Stimulated activated CD4-positive, alpha-beta T cell treated with anti-CD3 and anti-CD28 coated beads, Interleukin-15, amount 100 ng/mL, for 1 hour (primary cell): ENCODE results near the gene AQP3.
A peak's percentile ranks its signal among the peaks of the same experiment; 100 is the strongest.
"Not testable (repeated sequence)": the region's sequence is repeated elsewhere in the genome, so short reads cannot be mapped to it uniquely, and the experiment has no call there.

Experiments used
- DNase-seq, 2 donors: peaks; one replicate each; pipeline ENCODE4 v3.0.0-alpha.2; 2020; ENCODE audit warnings: low read depth in 1 of 2, low spot score in 1 of 2

AQP3 gene

GRCh38 chr9:33446946-33447798 is at the start of gene AQP3:
Gene AQP3, minus strand, starts transcription at chr9:33447593. Its CDS starts 63 bp downstream, at chr9:33447530.
- DNase-seq: peak; percentile 53 to 60

- DNase-seq: not testable (repeated sequence)
Observed at GRCh38 chr9:33493819-33494218, 46.4 kb upstream of the AQP3 start.

GRCh38 chr9:33489066-33489465 is 41.7 kb upstream of the AQP3 start:
- DNase-seq: no peak

- not testable (repeated sequence) for DNase-seq
Observed at GRCh38 chr9:33485312-33485711, 37.9 kb upstream of the AQP3 start.

GRCh38 chr9:33480976-33481375 is 33.6 kb upstream of the AQP3 start:
- DNase-seq: no peak

- DNase-seq: no peak
Observed at GRCh38 chr9:33480106-33480505, 32.7 kb upstream of the AQP3 start.

- no peak for DNase-seq
Observed at GRCh38 chr9:33476503-33476902, 29.1 kb upstream of the AQP3 start.

DNA sequence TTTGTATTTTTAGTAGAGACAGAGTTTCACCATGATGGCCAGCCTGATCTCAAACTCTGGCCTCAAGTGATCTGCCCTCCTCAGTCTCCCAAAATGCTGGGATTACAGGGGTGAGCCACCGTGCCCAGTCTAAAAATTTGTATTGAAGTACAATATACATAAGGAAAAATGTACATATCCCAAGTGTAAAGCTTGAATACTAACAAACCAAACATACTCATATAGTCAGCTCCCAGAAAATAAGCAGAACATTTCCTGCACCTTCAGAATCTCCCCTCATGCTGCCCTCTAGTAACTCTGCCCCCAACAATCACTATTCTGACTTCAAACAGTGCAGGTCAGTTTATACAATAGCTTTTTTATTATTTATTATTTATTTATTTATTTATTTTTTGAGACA is 28.0 kb upstream of the AQP3 start:
- no peak for DNase-seq

DNA sequence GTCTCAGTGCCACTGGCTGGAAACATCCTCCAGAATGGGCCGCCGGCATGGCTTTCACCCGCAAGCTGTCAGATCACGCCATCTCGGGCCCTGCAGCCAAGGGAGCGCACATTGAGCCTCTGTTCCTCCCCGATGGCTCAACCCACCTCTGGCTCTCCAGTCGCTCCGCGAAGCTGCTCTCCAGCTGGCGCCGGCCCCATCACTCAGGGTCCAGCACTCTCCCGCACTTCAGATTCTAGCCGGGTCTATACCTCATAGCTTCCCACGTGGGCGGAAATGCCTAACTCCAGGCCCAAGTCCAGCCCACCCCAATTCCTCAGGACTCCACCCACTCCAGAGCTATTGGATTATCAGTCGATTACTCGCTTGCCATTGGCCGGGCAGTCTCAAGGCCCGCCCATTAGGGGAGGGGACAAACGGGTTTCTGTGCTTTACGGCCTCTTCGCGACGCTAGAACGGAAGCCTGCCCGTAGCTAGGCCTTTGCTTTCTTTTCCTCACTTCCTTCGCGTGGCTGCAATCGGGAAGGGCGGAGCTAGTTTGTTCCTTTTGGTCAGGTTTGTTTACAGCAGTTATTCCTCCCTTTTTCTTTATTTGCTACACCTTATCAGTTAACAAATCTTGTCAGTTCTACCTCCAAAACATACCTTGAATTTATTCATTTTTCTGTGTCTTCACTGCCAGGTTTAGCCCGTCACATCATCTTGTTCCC is 26.4 kb upstream of the AQP3 start, which contains the start of gene NOL6:
NOL6 (minus strand) TSS at position 282 of the 710 bp plus-strand sequence; CDS start at position 200, 82 bp downstream.
- DNase-seq: peak; percentile 94 to 95

GRCh38 chr9:33472881-33473615 is 25.7 kb upstream of the AQP3 start:
- DNase-seq: no peak

- no peak for DNase-seq
Observed at GRCh38 chr9:33472171-33472880, 24.9 kb upstream of the AQP3 start.

GRCh38 chr9:33471361-33471760 is 24.0 kb upstream of the AQP3 start:
- DNase-seq: no peak

- DNase-seq: no peak
Observed at GRCh38 chr9:33469891-33470290, 22.5 kb upstream of the AQP3 start.

GRCh38 chr9:33468797-33469621 is 21.6 kb upstream of the AQP3 start:
- DNase-seq: no peak

- no peak for DNase-seq
Observed at GRCh38 chr9:33468215-33468730, 20.9 kb upstream of the AQP3 start.

DNA sequence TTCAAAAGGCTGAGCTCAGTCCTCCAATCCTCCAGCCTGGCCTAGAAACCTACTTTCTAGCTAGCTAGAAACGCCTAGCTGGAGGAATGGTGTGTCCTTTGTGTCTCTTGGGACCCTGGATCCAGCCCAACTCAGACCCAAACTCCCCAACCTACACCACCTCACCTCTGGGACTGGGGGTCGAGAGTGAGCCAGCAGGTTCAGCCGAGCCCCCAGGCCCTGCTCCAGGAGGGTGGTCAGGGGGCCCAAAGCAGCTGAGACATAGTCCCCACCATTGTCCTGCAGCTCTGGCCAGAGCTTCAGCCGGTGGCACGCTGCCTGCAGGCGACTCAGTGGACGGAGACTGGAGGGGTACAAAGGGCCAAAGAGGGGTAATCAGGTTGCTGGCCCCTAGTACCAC is 20.1 kb upstream of the AQP3 start:
- DNase-seq: no peak

- peak; percentile 49 to 59 for DNase-seq
Observed at GRCh38 chr9:33466565-33467495, 19.4 kb upstream of the AQP3 start.
